ENCODE measurements around the gene CDK6.

- no peak for TF ChIP-seq CTCF (IDR thresholded peaks at IDR 0.05; ENCODE audit: low read depth, low read length)
- no peak for TF ChIP-seq MYC (IDR thresholded peaks at IDR 0.05; ENCODE audit: low read depth, low read length)
These were observed 223.2 kb downstream of the CDK6 start for GRCh38 chr7:92613214-92613613.

Measured in NB4 (cell line).